ENCODE results near the gene IL33.

IL33 gene

GRCh38 chr9:6229619-6230018 is 14.0 kb downstream of the IL33 start:
- no peak for DNase-seq
- TF ChIP-seq POLR2A (IDR thresholded peaks at IDR 0.05; ENCODE audit: low read length) (no peak), GATA1 (IDR thresholded peaks at IDR 0.05; ENCODE audit: low read depth, low read length) (no peak)

DNA sequence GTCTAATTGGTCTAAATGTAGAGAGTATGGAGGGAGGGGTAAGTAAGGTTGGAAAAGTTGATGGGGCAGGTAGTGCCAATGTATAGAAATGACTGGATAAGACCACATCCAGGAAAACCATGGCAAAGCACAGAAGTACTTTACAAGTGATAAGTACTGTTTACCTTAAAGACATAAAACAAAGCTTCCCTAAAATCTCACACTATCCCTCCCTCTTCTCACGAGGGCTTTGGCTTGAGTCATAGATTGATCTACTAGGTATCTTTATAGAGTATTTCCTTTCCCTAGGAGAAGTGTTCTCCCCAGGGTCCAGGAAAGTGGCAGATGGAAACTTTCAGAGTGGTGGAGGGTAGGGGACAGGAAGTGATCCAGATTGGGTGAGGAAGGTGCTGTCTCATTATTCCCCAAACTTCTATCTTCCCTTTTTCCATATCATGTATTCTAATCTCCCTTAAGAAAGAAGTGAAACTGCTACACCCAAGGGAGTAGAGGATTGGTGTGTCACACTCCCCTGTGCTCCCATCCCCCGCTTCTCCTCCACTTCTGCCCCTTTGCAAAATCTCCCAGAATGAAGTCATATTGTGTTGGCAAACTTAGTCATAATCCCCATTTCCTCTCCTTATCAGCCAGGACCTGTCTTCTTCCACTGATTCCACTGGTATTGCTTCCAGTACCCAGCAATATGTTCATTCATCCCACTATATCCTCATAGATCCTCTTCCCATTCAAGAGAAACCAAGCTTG is 14.6 kb downstream of the IL33 start:
- DNase-seq, result no peak
- no peak for TF ChIP-seq POLR2A (IDR thresholded peaks at IDR 0.05; ENCODE audit: low read length)
- TF ChIP-seq GATA1 (IDR thresholded peaks at IDR 0.05; ENCODE audit: low read depth, low read length), result no peak

GRCh38 chr9:6232336-6232945 is 16.8 kb downstream of the IL33 start:
- TF ChIP-seq GATA1 (IDR thresholded peaks at IDR 0.05; ENCODE audit: low read depth, low read length) (no peak), POLR2A (IDR thresholded peaks at IDR 0.05; ENCODE audit: low read length) (no peak)
- no peak for DNase-seq

DNA sequence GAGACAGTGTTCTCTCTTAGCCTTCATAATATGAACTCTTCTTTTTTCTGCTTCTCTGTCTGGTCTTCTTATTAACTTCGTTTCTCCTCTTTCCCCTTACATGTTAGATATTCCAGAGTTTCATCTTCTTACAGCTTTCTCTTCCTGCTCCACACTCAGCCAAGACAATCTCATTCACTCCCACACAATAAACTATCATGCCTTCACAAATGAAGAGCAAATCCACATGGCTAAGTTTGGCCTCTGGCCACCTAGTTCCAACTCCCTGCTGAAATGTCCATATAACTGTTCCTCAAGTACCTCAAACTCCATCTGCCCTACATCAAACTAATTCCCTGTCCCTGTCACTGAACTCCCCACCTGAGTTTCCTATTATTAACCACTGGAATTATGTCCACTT is 18.4 kb downstream of the IL33 start:
- no peak for DNase-seq
- TF ChIP-seq POLR2A (IDR thresholded peaks at IDR 0.05; ENCODE audit: low read length) (no peak), GATA1 (IDR thresholded peaks at IDR 0.05; ENCODE audit: low read depth, low read length) (no peak)

- TF ChIP-seq GATA1 (IDR thresholded peaks at IDR 0.05; ENCODE audit: low read depth, low read length) (no peak), POLR2A (IDR thresholded peaks at IDR 0.05; ENCODE audit: low read length) (no peak)
- no peak for DNase-seq
These were observed 21.7 kb downstream of the IL33 start for GRCh38 chr9:6237267-6237666.

DNA sequence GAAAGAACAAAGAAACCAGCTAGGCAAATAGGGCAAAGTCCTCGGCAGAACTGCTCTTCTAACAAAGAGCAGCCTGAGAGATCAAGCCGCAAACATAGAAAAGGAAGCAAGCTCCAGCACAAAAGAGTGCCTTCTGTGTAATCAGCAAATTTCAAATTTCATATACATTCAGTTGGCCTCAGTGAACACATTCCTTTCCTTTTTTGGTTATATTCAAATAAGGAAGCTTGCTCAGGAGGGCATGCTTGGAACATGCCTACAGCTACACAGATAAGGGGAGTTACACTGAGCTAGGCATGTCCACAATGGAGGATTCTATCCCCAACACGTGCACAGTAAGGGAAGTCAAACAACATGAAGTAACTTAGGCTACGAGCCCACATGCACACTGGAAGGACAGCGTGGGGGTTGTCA is 23.4 kb downstream of the IL33 start:
- TF ChIP-seq POLR2A (IDR thresholded peaks at IDR 0.05; ENCODE audit: low read length) (no peak), GATA1 (IDR thresholded peaks at IDR 0.05; ENCODE audit: low read depth, low read length) (no peak)
- no peak for DNase-seq

DNA sequence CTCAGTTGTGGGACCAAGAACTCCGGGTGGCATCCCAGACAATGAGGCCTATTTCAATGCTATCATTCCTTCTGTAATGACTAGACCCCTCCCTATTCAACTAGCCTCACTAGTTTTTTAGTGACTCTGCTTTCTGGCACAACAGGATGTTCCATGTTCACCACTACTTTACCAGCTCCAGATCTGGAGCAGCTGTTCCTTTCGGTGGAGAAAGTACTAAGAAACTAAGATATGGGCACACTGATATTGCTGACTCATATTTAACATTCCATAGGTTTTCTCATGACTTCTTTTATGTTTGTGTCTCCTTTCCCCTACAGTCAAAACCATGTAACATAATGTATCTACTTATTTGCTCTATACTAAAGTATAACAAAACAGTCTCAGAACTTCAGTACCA is 24.1 kb downstream of the IL33 start:
- no peak for DNase-seq
- TF ChIP-seq GATA1 (IDR thresholded peaks at IDR 0.05; ENCODE audit: low read depth, low read length), result no peak
- no peak for TF ChIP-seq POLR2A (IDR thresholded peaks at IDR 0.05; ENCODE audit: low read length)

DNA sequence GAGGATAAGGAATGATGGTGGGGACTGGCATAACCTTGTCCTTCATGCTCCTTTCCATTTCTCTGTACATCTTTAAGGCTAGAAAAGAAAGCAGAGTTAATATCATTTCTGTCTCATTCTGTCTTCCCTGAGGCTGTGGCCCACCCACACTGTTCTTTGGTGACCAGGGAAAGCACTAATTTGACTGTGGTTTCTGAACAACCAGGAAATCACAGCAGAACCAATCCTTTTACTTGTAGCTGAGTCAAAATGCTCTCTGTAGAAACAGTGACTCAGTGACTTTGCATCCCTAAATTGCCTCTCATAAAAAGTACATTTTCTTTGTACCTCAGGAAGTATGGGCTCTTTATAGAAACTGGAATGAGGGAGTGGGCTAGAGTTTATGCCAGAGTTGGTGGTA is 28.1 kb downstream of the IL33 start:
- DNase-seq, result no peak
- TF ChIP-seq GATA1 (IDR thresholded peaks at IDR 0.05; ENCODE audit: low read depth, low read length) (no peak), POLR2A (IDR thresholded peaks at IDR 0.05; ENCODE audit: low read length) (no peak)

DNA sequence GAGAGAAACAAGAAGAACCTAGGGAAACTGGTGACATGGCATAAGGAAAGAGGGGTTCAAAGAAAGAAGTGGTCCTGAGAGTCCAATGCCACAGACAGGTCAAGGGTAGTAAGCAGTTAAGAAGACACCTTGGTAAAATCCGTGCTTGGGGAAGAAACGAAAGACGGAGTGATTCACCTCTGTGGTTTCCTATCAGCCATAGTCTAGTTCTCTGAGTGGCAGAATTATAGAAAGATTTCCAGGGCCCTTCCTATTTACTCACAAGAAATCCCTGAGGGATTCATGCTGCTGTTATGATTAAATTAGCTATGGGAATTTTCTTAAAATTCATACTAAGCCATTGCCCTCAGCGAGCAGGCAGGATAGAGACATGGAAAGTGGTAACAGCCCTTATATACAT is 31.7 kb downstream of the IL33 start:
- TF ChIP-seq GATA1 (IDR thresholded peaks at IDR 0.05; ENCODE audit: low read depth, low read length), result no peak
- no peak for TF ChIP-seq POLR2A (IDR thresholded peaks at IDR 0.05; ENCODE audit: low read length)
- no peak for DNase-seq

DNA sequence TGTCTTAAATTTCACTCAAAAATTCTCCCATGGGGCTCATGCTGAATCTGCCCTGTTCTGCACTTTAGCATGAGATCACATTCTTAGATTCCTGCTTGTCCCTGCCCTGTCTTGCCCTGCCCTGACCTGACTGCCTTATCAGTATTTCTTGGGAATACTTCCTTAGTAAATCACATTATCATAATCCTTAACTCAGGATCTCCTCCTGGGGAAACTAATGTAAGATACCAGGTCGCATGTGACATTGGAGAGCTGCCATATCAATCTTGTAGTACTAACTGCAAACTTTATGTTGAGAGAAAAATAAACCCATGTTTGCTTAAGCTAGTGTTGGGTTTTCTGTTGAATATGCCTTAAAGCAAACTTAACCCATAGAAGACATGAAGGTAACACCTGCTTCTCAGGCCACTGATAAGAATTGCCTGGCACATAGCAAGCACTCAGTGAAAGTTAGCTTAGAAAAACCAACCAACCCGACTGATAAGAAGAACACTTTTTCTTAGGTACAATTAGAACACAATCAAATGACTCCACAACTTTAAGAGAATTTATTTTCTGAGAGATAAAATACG is 53.3 kb downstream of the IL33 start:
- TF ChIP-seq POLR2A (IDR thresholded peaks at IDR 0.05; ENCODE audit: low read length) (no peak), GATA1 (IDR thresholded peaks at IDR 0.05; ENCODE audit: low read depth, low read length) (no peak)
- DNase-seq, result no peak

- TF ChIP-seq POLR2A (IDR thresholded peaks at IDR 0.05; ENCODE audit: low read length) (no peak), GATA1 (IDR thresholded peaks at IDR 0.05; ENCODE audit: low read depth, low read length) (no peak)
- DNase-seq, result no peak
These were observed 55.3 kb downstream of the IL33 start for GRCh38 chr9:6270896-6271295.

DNA sequence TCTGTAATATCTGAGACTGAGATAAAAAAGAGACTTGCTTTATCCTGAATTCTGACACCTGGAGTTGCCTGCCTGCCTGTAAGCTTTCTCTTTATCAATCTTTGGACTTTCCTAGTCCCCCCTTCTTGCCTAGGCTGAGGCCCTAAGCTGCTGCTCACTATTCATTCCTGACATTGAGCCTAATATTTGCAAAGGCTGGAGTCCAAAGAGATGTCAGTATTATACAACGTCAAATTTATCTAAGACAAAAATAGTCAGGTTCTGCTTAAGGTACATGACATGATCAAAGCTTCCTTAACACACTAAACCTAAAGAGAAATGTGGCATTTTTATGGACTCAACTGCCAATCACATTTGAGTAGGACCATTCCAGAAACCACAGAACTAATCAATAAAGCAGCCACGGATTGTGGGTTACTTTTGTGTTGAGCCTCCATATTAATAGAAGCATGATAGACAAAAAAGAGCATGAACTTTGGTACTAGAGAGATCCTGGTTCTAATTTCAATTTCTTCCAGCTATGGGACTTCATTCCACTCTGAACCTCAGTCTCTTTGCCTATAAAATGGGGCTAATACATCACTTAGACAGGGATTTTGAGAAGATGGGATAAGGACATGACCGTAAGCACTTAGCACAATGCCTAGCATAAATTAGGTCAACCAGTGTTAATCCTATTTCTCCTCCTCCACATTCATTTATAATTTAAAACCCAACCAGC is 56.1 kb downstream of the IL33 start:
- TF ChIP-seq GATA1 (IDR thresholded peaks at IDR 0.05; ENCODE audit: low read depth, low read length), result no peak
- TF ChIP-seq POLR2A (IDR thresholded peaks at IDR 0.05; ENCODE audit: low read length), result no peak
- DNase-seq, result no peak

- TF ChIP-seq GATA1 (IDR thresholded peaks at IDR 0.05; ENCODE audit: low read depth, low read length), result no peak
- no peak for TF ChIP-seq POLR2A (IDR thresholded peaks at IDR 0.05; ENCODE audit: low read length)
- DNase-seq, result no peak
These were observed 56.6 kb downstream of the IL33 start for GRCh38 chr9:6272229-6272598.

GRCh38 chr9:6277417-6277816 is 61.8 kb downstream of the IL33 start:
- DNase-seq, result no peak
- no peak for TF ChIP-seq GATA1 (IDR thresholded peaks at IDR 0.05; ENCODE audit: low read depth, low read length)
- no peak for TF ChIP-seq POLR2A (IDR thresholded peaks at IDR 0.05; ENCODE audit: low read length)

Measured in erythroblast (primary cell).